K562 (cell line): ENCODE results near the gene ITPR2. TPM values are rescaled to one million over a fixed set of nuclear protein-coding genes. Genes with fewer than 3 reads are reported as not detected.
"Not testable (repeated sequence)": the region's sequence is repeated elsewhere in the genome, so short reads cannot be mapped to it uniquely, and the experiment has no call there.

Experiments used
- ATAC-seq: fragments of 200-7000 bp; cut with Tn5 transposase; 3 replicates; pipeline ENCODE4 v1.9.1; 2020; ENCODE audit warnings: moderate library complexity
- BruUV-seq: library from RNA; stranded (reverse); fragments of 400-500 nt; replicated peaks from 2 replicates; lab custom pipeline; 2021; lab: Mats Ljungman, UMichigan
- CTCF ChIA-PET: fragments of 300-600 bp; formaldehyde crosslinking; extraction: SDS; loops from one replicate; lab custom pipeline; 2021; ENCODE audit warnings: low intra/inter-chr PET ratio; lab: Yijun Ruan, JAX
- POLR2A ChIA-PET: fragments of 300-600, 350-650 bp; sonication (Branson Sonifier 250); formaldehyde crosslinking; extraction: SDS; loops from one replicate; lab custom pipeline; 2021; ENCODE audit warnings: antibody characterized with exemption, inconsistent platforms; lab: Yijun Ruan, JAX
- DNase-seq, 4 experiments: peaks; one replicate each; pipeline versions ENCODE4 v3.0.0 to v3.0.0-alpha.2; 2011 to 2018; ENCODE audit warnings: low spot score in 3 of 4, mixed read lengths in 3 of 4; ENCODE audit errors: extremely low read depth in 1 of 4
- FAIRE-seq: peaks from 2 replicates; lab custom pipeline; 2011; peaks lifted over from hg19 to GRCh38; lab: Jason Lieb, UNC
- H2AFZ ChIP-seq: 2 replicates; pipeline ENCODE4 v1.6.0; 2011; ENCODE audit warnings: low read depth, low read length, control low read depth, inconsistent platforms
- H3K27ac ChIP-seq: fragments of 200-600 bp; 3 replicates; pipeline ENCODE4 v1.8.0; 2011; ENCODE audit warnings: low read depth, mild to moderate bottlenecking, control low read depth, inconsistent platforms, low read length, moderate library complexity, mixed read lengths; ENCODE audit errors: extremely low read depth
- H3K27me3 ChIP-seq, 2 experiments: fragments of 300-600 bp in 1 of 2; 2 replicates in 1 of 2; 3 replicates in 1 of 2; pipeline versions ENCODE4 v1.6.0 to v1.8.0; 2011; ENCODE audit warnings: inconsistent platforms in 2 of 2, low read length in 2 of 2, mild to moderate bottlenecking in 1 of 2, mixed read lengths in 1 of 2, moderate library complexity in 1 of 2; ENCODE audit not compliant: control insufficient read depth in 2 of 2, insufficient read depth in 2 of 2
- H3K36me3 ChIP-seq: fragments of 300-600 bp; 3 replicates; pipeline ENCODE4 v1.8.0; 2011; ENCODE audit warnings: mild to moderate bottlenecking, low read length, inconsistent platforms; ENCODE audit not compliant: control insufficient read depth, insufficient read depth
- H3K4me1 ChIP-seq, 2 experiments: fragments of 200-600 bp in 1 of 2; replicated peaks in 1 of 2; 2 replicates in 1 of 2; 3 replicates in 1 of 2; pipeline versions ENCODE4 v1.5.1 to v1.8.0; 2011; ENCODE audit warnings: inconsistent platforms in 2 of 2, low read length in 2 of 2, mild to moderate bottlenecking in 1 of 2, mixed read lengths in 1 of 2, moderate library complexity in 1 of 2; ENCODE audit not compliant: control insufficient read depth in 2 of 2, insufficient read depth in 2 of 2
- H3K4me2 ChIP-seq: 2 replicates; pipeline ENCODE4 v1.6.1; 2011; ENCODE audit warnings: low read length, control low read depth, inconsistent platforms, mixed read lengths; ENCODE audit not compliant: insufficient read depth
- H3K4me3 ChIP-seq: fragments of 200-600 bp; sonication (generic), shearing (Covaris generic); 2 replicates; pipeline ENCODE4 v1.5.1; 2016; ENCODE audit warnings: control low read depth, inconsistent platforms
- H3K79me2 ChIP-seq: fragments of 200-600 bp; 3 replicates; pipeline ENCODE4 v1.8.0; 2011; ENCODE audit warnings: low read length, inconsistent platforms; ENCODE audit not compliant: control insufficient read depth, insufficient read depth
- H3K9ac ChIP-seq, 2 experiments: 2 replicates each; pipeline versions ENCODE4 v1.6.0 to v1.6.1; 2011; ENCODE audit warnings: low read depth in 2 of 2, low read length in 2 of 2, control low read depth in 1 of 2, inconsistent platforms in 1 of 2, mild to moderate bottlenecking in 1 of 2, mixed read lengths in 1 of 2; ENCODE audit not compliant: insufficient read depth in 1 of 2
- H3K9me1 ChIP-seq: one replicate; pipeline ENCODE4 v1.6.0; 2011; ENCODE audit warnings: inconsistent platforms, mild to moderate bottlenecking, low read length, moderate library complexity; ENCODE audit not compliant: control insufficient read depth, insufficient read depth
- H3K9me3 ChIP-seq: replicated peaks from 2 replicates; pipeline ENCODE4 v1.5.1; 2011; ENCODE audit warnings: low read depth, low read length, inconsistent platforms; ENCODE audit not compliant: control insufficient read depth, insufficient read depth
- H4K20me1 ChIP-seq: replicated peaks from 2 replicates; pipeline ENCODE4 v1.6.1; 2011; ENCODE audit warnings: low read length, inconsistent platforms, mixed read lengths; ENCODE audit not compliant: control insufficient read depth, insufficient read depth
- E2F3 ChIP-seq: fragments of 250-450 bp; sonication (Bioruptor Pico); IDR thresholded peaks from 2 replicates; pipeline ENCODE4 v1.4.0; 2020; ENCODE audit warnings: mild to moderate bottlenecking
- NFE2 ChIP-seq: IDR thresholded peaks from 2 replicates; pipeline ENCODE4 v1.6.1; 2014; ENCODE audit warnings: antibody characterized with exemption, low read depth
- PCBP1 ChIP-seq: fragments of 200-400 bp; formaldehyde crosslinking; IDR thresholded peaks from 2 replicates; pipeline ENCODE4 v1.6.1; 2018; ENCODE audit warnings: mild to moderate bottlenecking, low read depth, low read length; ENCODE audit not compliant: poor library complexity, severe bottlenecking
- PHB ChIP-seq: fragments of 250-450 bp; sonication (Bioruptor Pico); IDR thresholded peaks from 2 replicates; pipeline ENCODE4 v1.5.0; 2021
- ZC3H11A ChIP-seq: IDR thresholded peaks from 2 replicates; pipeline ENCODE4 v1.6.1; 2012; ENCODE audit warnings: low read depth, low read length, improper control_type of control experiment
- WGBS: fragments of 100-300 bp; shearing (Covaris generic); methylation state at CpG from one replicate; pipeline ENCODE4 v1.1.6; 2016; ENCODE audit warnings: low coverage, mixed read lengths; ENCODE audit not compliant: insufficient coverage; ENCODE audit errors: missing lambda C conversion rate; 5-methylcytosine and 5-hydroxymethylcytosine counted together
- in situ Hi-C: fragments of 300-500 bp; cut with MboI; formaldehyde crosslinking; loops from 4 replicates; pipeline ENCODE4 v1.15.0; 2018; ENCODE audit warnings: inconsistent platforms, mixed read lengths
- intact Hi-C: fragments of 100-400 bp; cut with micrococcal nuclease; formaldehyde crosslinking; loops from 2 replicates; pipeline ENCODE4 v1.14.2; 2022
- polyA plus RNA-seq, 8 experiments: library from polyadenylated mRNA; depleted of rRNA in 4 of 8; stranded (reverse) in 5 of 8; unstranded in 3 of 8; fragments of >200 nt; fragmentation: Nextera tagmentation in 2 of 8; fragmentation: Illumina TruSeq in 1 of 8; extraction: Ambion mirVana in 2 of 8; extraction: Trizol in 1 of 8; gene quantifications; 2 replicates each; pipeline versions ENCODE4 v1.2.1 to v1.2.3, GENCODE V29; 2011 to 2014; ENCODE audit warnings: inconsistent platforms in 1 of 8, missing spikeins in 1 of 8
- total RNA-seq, 7 experiments: library from RNA; depleted of rRNA in 6 of 7; stranded (reverse); fragments of >200 nt in 6 of 7; fragmentation: Illumina TruSeq in 2 of 7; extraction: Trizol in 2 of 7; gene quantifications; 2 replicates each; pipeline versions ENCODE4 v1.2.1 to v1.2.3, GENCODE V29; 2011 to 2021; ENCODE audit warnings: low replicate concordance in 1 of 7

Gene ITPR2
- total and polyA plus RNA-seq, 9 of the 15 experiments (the other 6 are each of a cell fraction or from before 2014, with no cell fraction given) = 0.21 to 3.3 (median 0.95) TPM

GRCh38 chr12:26786491-26786864 lies 46.5 kb downstream of the ITPR2 start:
- Histone ChIP-seq H3K27me3 (0 out of 5 replicates have a peak, but pooled peaks cover 0 to 2% of the 10 kb centered on the region in 2 experiments), H3K4me3 (no peak overlapping the region), H3K36me3 (no peaks in the 10 kb centered on the region), H3K4me2 (no peak overlapping the region), H3K79me2 (no peaks in the 10 kb centered on the region), H3K9me1 (no peaks in the 10 kb centered on the region), H4K20me1 (no peaks in the 10 kb centered on the region), H2AFZ (no peak overlapping the region), H3K9ac (no peak overlapping the region), H3K9me3 (no peaks in the 10 kb centered on the region), H3K4me1 (peaks cover 0 to 2% of the 10 kb centered on the region in 2 experiments; a peak in 2 of 5 replicates), H3K27ac (no peak overlapping the region)
- CTCF ChIA-PET = interaction anchor here (0.6 kb wide), 1 partner anchor 59 kb away, joined by 3 read pairs; no protein-coding TSS in a partner anchor
- POLR2A ChIA-PET = interaction anchor here (0.5 kb wide), 1 partner anchor 453 kb away, joined by 3 read pairs; no protein-coding TSS in a partner anchor
- ATAC-seq (no peak), DNase-seq (no peak), FAIRE-seq (no peak)
- 16% methylated on average over 3 of the region's 3 CpGs for WGBS
- TF ChIP-seq PHB (CRISPR knock-in tag) (no peak), NFE2 (no peak), ZC3H11A (no peak), PCBP1 (no peak), E2F3 (no peak)
- intact Hi-C loops = no loop called here
- BruUV-seq = no TSS peak
- in situ Hi-C loops = no loop called here

GRCh38 chr12:26783816-26784379 lies 49.1 kb downstream of the ITPR2 start:
- ATAC-seq, H3K9me3 ChIP-seq, H3K36me3 ChIP-seq, in situ Hi-C loops, H3K27ac ChIP-seq, H3K4me3 ChIP-seq, DNase-seq, H3K27me3 ChIP-seq, FAIRE-seq, H3K79me2 ChIP-seq, H4K20me1 ChIP-seq, CTCF ChIA-PET, H3K9me1 ChIP-seq, H3K9ac ChIP-seq, BruUV-seq, H3K4me2 ChIP-seq, H2AFZ ChIP-seq, H3K4me1 ChIP-seq: not testable (repeated sequence)
- WGBS = 0% methylated on average over 2 of the region's 3 CpGs
- POLR2A ChIA-PET = interaction anchor here (0.6 kb wide), 1 partner anchor 27 kb away, joined by 3 read pairs; no protein-coding TSS in a partner anchor
- intact Hi-C loops = loop anchor here (5.0 kb wide), 1 partner anchor 103 kb away; no protein-coding TSS in a partner anchor
